SU-DHL-6 (cell line): ENCODE results near the gene PDE6C.

Source experiments
- H2AFZ ChIP-seq: fragments of 200-600 bp; sonication (generic); 2 replicates; pipeline ENCODE4 v1.6.1; 2014; ENCODE audit warnings: low read depth, mild to moderate bottlenecking, moderate library complexity, mixed read lengths, antibody characterized with exemption, low read length; ENCODE audit not compliant: severe bottlenecking
- H3F3A ChIP-seq: fragments of 200-600 bp; shearing (Covaris generic); 2 replicates; pipeline ENCODE4 v1.6.0; 2016; ENCODE audit warnings: antibody characterized with exemption, mild to moderate bottlenecking; ENCODE audit not compliant: insufficient read depth
- H3K27ac ChIP-seq: fragments of 200-600 bp; sonication (generic); 2 replicates; pipeline ENCODE4 v1.5.1; 2016; ENCODE audit warnings: low read depth, mild to moderate bottlenecking, low read length, moderate library complexity, mixed read lengths
- H3K27me3 ChIP-seq: fragments of 200-600 bp; sonication (generic), shearing (Covaris generic); 2 replicates; pipeline ENCODE4 v1.6.0; 2014; ENCODE audit warnings: mild to moderate bottlenecking, low read length
- H3K36me3 ChIP-seq: fragments of 200-600 bp; sonication (generic); 2 replicates; pipeline ENCODE4 v1.6.1; 2014; ENCODE audit warnings: mild to moderate bottlenecking, low read length, mixed read lengths
- H3K4me2 ChIP-seq: fragments of 300-600, 200-600 bp; shearing (Covaris generic), sonication (generic); 2 replicates; pipeline ENCODE4 v1.6.0; 2014; ENCODE audit warnings: low read length, low read depth, mild to moderate bottlenecking; ENCODE audit not compliant: poor library complexity, severe bottlenecking
- H3K4me3 ChIP-seq: fragments of 200-600 bp; sonication (generic); 2 replicates; pipeline ENCODE4 v1.5.1; 2014; ENCODE audit warnings: antibody characterized with exemption, low read length, mild to moderate bottlenecking, mixed read lengths; ENCODE audit not compliant: insufficient read depth, poor library complexity, severe bottlenecking
- H3K79me2 ChIP-seq: fragments of 200-600 bp; sonication (generic); 2 replicates; pipeline ENCODE4 v1.6.1; 2014; ENCODE audit warnings: mild to moderate bottlenecking, low read length, moderate library complexity; ENCODE audit not compliant: insufficient read depth
- H3K9ac ChIP-seq: fragments of 200-600 bp; sonication (generic); 2 replicates; pipeline ENCODE4 v1.7.0; 2014; ENCODE audit warnings: mild to moderate bottlenecking, low read length
- H3K9me2 ChIP-seq: fragments of 200-600 bp; sonication (generic); replicated peaks from 2 replicates; pipeline ENCODE4 v1.6.1; 2014; ENCODE audit warnings: low read length; ENCODE audit not compliant: insufficient read depth
- H3K9me3 ChIP-seq: fragments of 200-600 bp; sonication (generic); 2 replicates; pipeline ENCODE4 v1.6.1; 2014; ENCODE audit warnings: low read length, mixed read lengths; ENCODE audit not compliant: insufficient read depth
- H4K20me1 ChIP-seq: fragments of 200-600 bp; sonication (generic); 2 replicates; pipeline ENCODE4 v1.6.1; 2014; ENCODE audit warnings: low read depth, mild to moderate bottlenecking, antibody characterized with exemption, low read length, moderate library complexity, mixed read lengths
- EZH2phosphoT487 ChIP-seq: fragments of 200-600 bp; sonication (generic), shearing (Covaris generic); conservative IDR thresholded peaks from 2 replicates; pipeline ENCODE4 v1.6.1; 2018; ENCODE audit warnings: mild to moderate bottlenecking, antibody characterized with exemption, low read length, moderate library complexity, mixed read lengths
- TF ChIP-seq, protein P1 (sequence below): fragments of 200-600 bp; sonication (generic); IDR thresholded peaks from one replicate; pipeline ENCODE4 v1.5.1; 2017; ENCODE audit warnings: antibody characterized with exemption, mild to moderate bottlenecking, low read length, moderate library complexity; ENCODE audit not compliant: insufficient read depth, poor library complexity, severe bottlenecking

PDE6C gene

DNA sequence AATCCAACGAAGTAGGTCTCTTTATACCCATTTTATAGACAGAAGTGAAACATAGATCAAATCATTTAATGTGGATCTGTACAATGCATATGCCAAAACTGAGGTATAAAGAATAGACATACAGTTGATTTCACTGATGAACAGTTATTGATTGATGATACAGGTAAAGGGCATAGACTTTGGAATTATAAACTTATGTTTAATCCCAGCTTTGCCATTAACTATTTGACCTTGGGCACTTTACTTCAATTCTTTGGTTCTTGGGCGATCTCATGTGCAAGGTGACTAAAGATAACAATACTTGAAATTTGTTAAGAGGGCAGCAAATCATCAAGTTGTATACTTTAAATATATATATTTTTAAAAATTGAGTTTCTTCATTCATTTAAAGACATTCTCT, 61.5 kb downstream of the PDE6C start:
- H3K36me3 ChIP-seq, result peaks cover 47% of the 10 kb centered on the region; the same call in 1 of the 2 replicates
- H3F3A ChIP-seq, result no peaks in the 10 kb centered on the region
- no peak overlapping the region for H2AFZ ChIP-seq
- TF ChIP-seq, protein P1, sequence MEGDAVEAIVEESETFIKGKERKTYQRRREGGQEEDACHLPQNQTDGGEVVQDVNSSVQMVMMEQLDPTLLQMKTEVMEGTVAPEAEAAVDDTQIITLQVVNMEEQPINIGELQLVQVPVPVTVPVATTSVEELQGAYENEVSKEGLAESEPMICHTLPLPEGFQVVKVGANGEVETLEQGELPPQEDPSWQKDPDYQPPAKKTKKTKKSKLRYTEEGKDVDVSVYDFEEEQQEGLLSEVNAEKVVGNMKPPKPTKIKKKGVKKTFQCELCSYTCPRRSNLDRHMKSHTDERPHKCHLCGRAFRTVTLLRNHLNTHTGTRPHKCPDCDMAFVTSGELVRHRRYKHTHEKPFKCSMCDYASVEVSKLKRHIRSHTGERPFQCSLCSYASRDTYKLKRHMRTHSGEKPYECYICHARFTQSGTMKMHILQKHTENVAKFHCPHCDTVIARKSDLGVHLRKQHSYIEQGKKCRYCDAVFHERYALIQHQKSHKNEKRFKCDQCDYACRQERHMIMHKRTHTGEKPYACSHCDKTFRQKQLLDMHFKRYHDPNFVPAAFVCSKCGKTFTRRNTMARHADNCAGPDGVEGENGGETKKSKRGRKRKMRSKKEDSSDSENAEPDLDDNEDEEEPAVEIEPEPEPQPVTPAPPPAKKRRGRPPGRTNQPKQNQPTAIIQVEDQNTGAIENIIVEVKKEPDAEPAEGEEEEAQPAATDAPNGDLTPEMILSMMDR, result no peak
- H3K9ac ChIP-seq, result no peak overlapping the region
- no peaks in the 10 kb centered on the region for H4K20me1 ChIP-seq
- H3K27ac ChIP-seq, result no peak overlapping the region
- no peaks in the 10 kb centered on the region for H3K9me3 ChIP-seq
- no peak overlapping the region for H3K4me2 ChIP-seq
- no peaks in the 10 kb centered on the region for H3K27me3 ChIP-seq
- no peaks in the 10 kb centered on the region for H3K9me2 ChIP-seq
- no peaks in the 10 kb centered on the region for H3K79me2 ChIP-seq
- no peak overlapping the region for H3K4me3 ChIP-seq

DNA sequence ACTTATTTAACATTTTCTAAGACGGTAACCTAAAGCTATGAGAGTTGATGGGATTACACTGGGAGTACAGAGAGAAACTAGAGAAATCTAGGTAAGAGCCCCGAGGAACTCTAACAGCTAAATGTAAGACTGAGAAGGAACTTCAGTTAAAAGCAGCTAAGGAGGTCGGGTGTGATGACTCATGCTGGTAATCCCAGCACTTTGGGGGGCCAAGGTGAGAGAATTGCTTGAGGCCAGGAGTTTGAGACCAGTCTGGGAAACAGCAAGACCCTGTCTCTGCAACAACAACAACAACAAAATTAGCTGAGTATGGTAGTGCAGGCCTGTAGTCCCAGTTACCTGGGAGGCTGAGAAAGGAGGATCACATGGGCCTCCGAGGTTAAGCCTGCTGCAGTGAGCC, 66.0 kb downstream of the PDE6C start:
- Histone ChIP-seq H3F3A (no peaks in the 10 kb centered on the region), H3K9ac (no peak overlapping the region), H3K4me3 (no peak overlapping the region), H3K4me2 (no peak overlapping the region), H3K9me2 (no peaks in the 10 kb centered on the region), H3K27ac (no peak overlapping the region), H2AFZ (no peak overlapping the region), H3K36me3 (peaks cover 28% of the 10 kb centered on the region; the same call in 1 of the 2 replicates), H3K9me3 (no peaks in the 10 kb centered on the region), H3K27me3 (no peaks in the 10 kb centered on the region), H3K79me2 (no peaks in the 10 kb centered on the region), H4K20me1 (no peaks in the 10 kb centered on the region; the same call in 1 of the 2 replicates)
- TF ChIP-seq, protein P1, result no peak
- TF ChIP-seq EZH2phosphoT487, result no peak

DNA sequence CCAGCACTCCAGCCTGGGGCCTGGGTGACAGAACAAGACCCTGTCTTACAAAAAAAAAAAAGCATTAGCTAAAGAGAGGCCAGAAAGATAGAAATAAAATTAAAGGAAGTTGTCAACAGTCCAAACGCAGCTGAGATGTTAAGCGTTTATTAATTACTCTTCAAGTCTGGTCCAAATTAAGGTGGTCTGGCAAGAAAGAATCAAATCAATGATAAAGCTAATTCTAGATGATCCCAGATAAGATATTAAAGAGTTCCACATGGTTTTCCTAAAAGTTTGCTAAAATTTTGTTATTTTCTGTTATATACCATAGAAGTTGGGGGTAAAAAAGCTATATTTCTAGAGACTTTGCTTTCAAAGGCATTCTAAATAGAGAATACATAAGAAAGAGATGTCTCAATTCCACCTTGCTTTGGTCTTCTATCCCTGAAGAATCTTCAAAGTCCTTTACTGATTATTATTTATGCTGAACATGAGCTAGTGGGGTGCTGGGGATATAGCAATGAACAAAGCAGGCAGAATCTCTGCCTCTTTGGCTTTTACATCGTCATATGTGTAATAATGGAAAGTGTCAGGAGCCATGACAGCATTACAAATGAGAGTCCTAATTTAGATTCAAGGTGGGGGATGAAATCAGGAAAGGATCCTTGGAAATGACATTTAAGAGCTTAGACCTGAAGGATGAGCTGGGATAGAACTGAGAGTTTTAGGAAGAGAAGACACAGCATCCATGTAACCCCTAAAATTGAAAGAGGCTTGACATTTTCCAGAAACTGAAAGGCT, 66.7 kb downstream of the PDE6C start:
- TF ChIP-seq, protein P1, result no peak
- no peak for TF ChIP-seq EZH2phosphoT487
- H3K9ac ChIP-seq, result no peak overlapping the region
- H3K36me3 ChIP-seq, result peaks cover 28% of the 10 kb centered on the region; the same call in 1 of the 2 replicates
- H3K4me2 ChIP-seq, result no peak overlapping the region
- no peak overlapping the region for H3K4me3 ChIP-seq
- H2AFZ ChIP-seq, result no peak overlapping the region
- H3F3A ChIP-seq, result no peaks in the 10 kb centered on the region
- H3K79me2 ChIP-seq, result no peaks in the 10 kb centered on the region
- no peaks in the 10 kb centered on the region for H3K9me2 ChIP-seq
- no peaks in the 10 kb centered on the region for H3K27me3 ChIP-seq
- no peak overlapping the region for H3K27ac ChIP-seq
- no peaks in the 10 kb centered on the region; the same call in 1 of the 2 replicates for H4K20me1 ChIP-seq
- no peaks in the 10 kb centered on the region for H3K9me3 ChIP-seq
